ENCODE measurements around the gene AMOTL1. TPM values are rescaled to one million over a fixed set of nuclear protein-coding genes. Genes with fewer than 3 reads are reported as not detected.

AMOTL1 gene
- total RNA-seq: 10.1 and 14.2 TPM in 2 replicates

GRCh38 chr11:94767701-94768601 lies at the start of gene AMOTL1:
TSS of gene AMOTL1 (plus strand) at chr11:94768356. CDS start at chr11:94768512, 156 bp downstream.

Other genes with a start within 250 kb of the AMOTL1 start
- 3.7 and 4.6 TPM in 2 replicates for gene FUT4, start 224.4 kb upstream of the AMOTL1 start, total RNA-seq
- gene PIWIL4, start 201.0 kb upstream of the AMOTL1 start, total RNA-seq: under 0.01 and 0.86 TPM in 2 replicates
- 39.7 and 40.4 TPM in 2 replicates for gene CWC15, start 205.2 kb downstream of the AMOTL1 start, total RNA-seq
- gene KDM4D, start 205.4 kb downstream of the AMOTL1 start, total RNA-seq: 0.53 and 0.58 TPM in 2 replicates